ENCODE data around the gene ANKS1B. TPM values are rescaled to one million over a fixed set of nuclear protein-coding genes. Genes with fewer than 3 reads are reported as not detected.

Gene ANKS1B
- total RNA-seq, 4 donors from 2014 or later: 4.9 to 15.4 (median 9.4) TPM

- Histone ChIP-seq H3K4me1 (no peaks in the 10 kb centered on the region), H3K27me3 (no peaks in the 10 kb centered on the region), H3K4me3 (no peak overlapping the region), H3K36me3 (no peaks in the 10 kb centered on the region), H3K27ac (no peak overlapping the region), H3K9me3 (peaks cover 10% of the 10 kb centered on the region)
- 81% methylated on average over 2 of the region's 2 CpGs for WGBS
- DNase-seq (ENCODE audit: low spot score in 2 of 2): no peak
- TF ChIP-seq, protein P1, sequence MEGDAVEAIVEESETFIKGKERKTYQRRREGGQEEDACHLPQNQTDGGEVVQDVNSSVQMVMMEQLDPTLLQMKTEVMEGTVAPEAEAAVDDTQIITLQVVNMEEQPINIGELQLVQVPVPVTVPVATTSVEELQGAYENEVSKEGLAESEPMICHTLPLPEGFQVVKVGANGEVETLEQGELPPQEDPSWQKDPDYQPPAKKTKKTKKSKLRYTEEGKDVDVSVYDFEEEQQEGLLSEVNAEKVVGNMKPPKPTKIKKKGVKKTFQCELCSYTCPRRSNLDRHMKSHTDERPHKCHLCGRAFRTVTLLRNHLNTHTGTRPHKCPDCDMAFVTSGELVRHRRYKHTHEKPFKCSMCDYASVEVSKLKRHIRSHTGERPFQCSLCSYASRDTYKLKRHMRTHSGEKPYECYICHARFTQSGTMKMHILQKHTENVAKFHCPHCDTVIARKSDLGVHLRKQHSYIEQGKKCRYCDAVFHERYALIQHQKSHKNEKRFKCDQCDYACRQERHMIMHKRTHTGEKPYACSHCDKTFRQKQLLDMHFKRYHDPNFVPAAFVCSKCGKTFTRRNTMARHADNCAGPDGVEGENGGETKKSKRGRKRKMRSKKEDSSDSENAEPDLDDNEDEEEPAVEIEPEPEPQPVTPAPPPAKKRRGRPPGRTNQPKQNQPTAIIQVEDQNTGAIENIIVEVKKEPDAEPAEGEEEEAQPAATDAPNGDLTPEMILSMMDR (IDR thresholded peaks at IDR 0.05): no peak
- no peak for TF ChIP-seq POLR2AphosphoS5 (IDR thresholded peaks at IDR 0.05)
- no peak for TF ChIP-seq POLR2A (IDR thresholded peaks at IDR 0.05)
- no peak for TF ChIP-seq EP300 (IDR thresholded peaks at IDR 0.05)
These were observed 530.1 kb downstream of the ANKS1B start for GRCh38 chr12:99454539-99455172.

- no peak for DNase-seq (ENCODE audit: low spot score in 2 of 2)
- Histone ChIP-seq H3K27ac (no peak overlapping the region), H3K4me1 (no peaks in the 10 kb centered on the region), H3K36me3 (no peaks in the 10 kb centered on the region), H3K4me3 (no peak overlapping the region), H3K27me3 (no peaks in the 10 kb centered on the region), H3K9me3 (peaks cover 8% of the 10 kb centered on the region)
- 30% methylated on average over 2 of the region's 2 CpGs for WGBS
- TF ChIP-seq, protein P1 (IDR thresholded peaks at IDR 0.05): no peak
- TF ChIP-seq EP300 (IDR thresholded peaks at IDR 0.05): no peak
- TF ChIP-seq POLR2AphosphoS5 (IDR thresholded peaks at IDR 0.05): no peak
- TF ChIP-seq POLR2A (IDR thresholded peaks at IDR 0.05): no peak
These were observed 530.7 kb downstream of the ANKS1B start for GRCh38 chr12:99453836-99454538.

- H3K27me3 ChIP-seq: no peaks in the 10 kb centered on the region
- H3K27ac ChIP-seq: no peak overlapping the region
- H3K9me3 ChIP-seq: no peaks in the 10 kb centered on the region
- no peaks in the 10 kb centered on the region for H3K36me3 ChIP-seq
- DNase-seq (ENCODE audit: low spot score in 2 of 2): no peak
- no peak overlapping the region for H3K4me3 ChIP-seq
- WGBS: 42% methylated on average over 4 of the region's 4 CpGs
- TF ChIP-seq EP300 (IDR thresholded peaks at IDR 0.05) (no peak), POLR2AphosphoS5 (IDR thresholded peaks at IDR 0.05) (no peak)
- H3K4me1 ChIP-seq: no peaks in the 10 kb centered on the region
These were observed 534.6 kb downstream of the ANKS1B start for GRCh38 chr12:99450036-99450630.

GRCh38 chr12:99444859-99445316 lies 539.8 kb downstream of the ANKS1B start:
- Histone ChIP-seq H3K9me3 (no peaks in the 10 kb centered on the region), H3K4me1 (no peaks in the 10 kb centered on the region), H3K27me3 (no peaks in the 10 kb centered on the region), H3K27ac (no peak overlapping the region), H3K4me3 (no peak overlapping the region), H3K36me3 (no peaks in the 10 kb centered on the region)
- TF ChIP-seq, protein P1 (IDR thresholded peaks at IDR 0.05): no peak
- TF ChIP-seq POLR2AphosphoS5 (IDR thresholded peaks at IDR 0.05): no peak
- no peak for TF ChIP-seq POLR2A (IDR thresholded peaks at IDR 0.05)
- TF ChIP-seq EP300 (IDR thresholded peaks at IDR 0.05): no peak
- DNase-seq (ENCODE audit: low spot score in 2 of 2): no peak

DNA sequence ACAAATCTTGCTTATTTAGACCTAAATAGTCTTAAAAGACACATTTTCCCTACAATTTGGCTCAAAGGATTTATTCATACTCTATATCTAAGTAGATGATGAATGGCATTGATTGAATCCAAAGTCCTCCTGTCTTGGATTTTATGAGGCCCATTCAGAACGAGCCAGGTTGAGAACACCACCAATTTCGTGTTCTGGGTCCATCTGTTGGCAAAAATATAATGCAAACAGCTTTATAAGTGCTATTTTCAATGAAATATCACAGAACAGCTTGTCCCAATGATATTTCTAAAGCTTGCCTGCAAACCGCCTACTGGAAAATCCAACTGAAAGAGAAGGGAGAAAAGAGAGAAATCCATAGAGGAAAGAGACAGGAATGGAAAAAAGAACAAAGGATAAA lies 542.0 kb downstream of the ANKS1B start:
- Histone ChIP-seq H3K36me3 (no peaks in the 10 kb centered on the region), H3K27me3 (no peaks in the 10 kb centered on the region), H3K27ac (no peak overlapping the region), H3K4me1 (no peaks in the 10 kb centered on the region), H3K9me3 (no peaks in the 10 kb centered on the region), H3K4me3 (no peak overlapping the region)
- WGBS: 79% methylated on average over 3 of the region's 3 CpGs
- TF ChIP-seq POLR2A (IDR thresholded peaks at IDR 0.05) (no peak), EP300 (IDR thresholded peaks at IDR 0.05) (no peak), POLR2AphosphoS5 (IDR thresholded peaks at IDR 0.05) (no peak)
- TF ChIP-seq, protein P1 (IDR thresholded peaks at IDR 0.05): no peak
- DNase-seq (ENCODE audit: low spot score in 2 of 2): no peak

Data from suprapubic skin (tissue), 4 donors.